Measurements from ENCODE around the gene RANBP1.

RANBP1 gene

GRCh38 chr22:20109411-20110358, 6.2 kb upstream of the RANBP1 start:
- DNase-seq: no peak

GRCh38 chr22:20110359-20110985, 5.4 kb upstream of the RANBP1 start:
- DNase-seq: no peak

DNA sequence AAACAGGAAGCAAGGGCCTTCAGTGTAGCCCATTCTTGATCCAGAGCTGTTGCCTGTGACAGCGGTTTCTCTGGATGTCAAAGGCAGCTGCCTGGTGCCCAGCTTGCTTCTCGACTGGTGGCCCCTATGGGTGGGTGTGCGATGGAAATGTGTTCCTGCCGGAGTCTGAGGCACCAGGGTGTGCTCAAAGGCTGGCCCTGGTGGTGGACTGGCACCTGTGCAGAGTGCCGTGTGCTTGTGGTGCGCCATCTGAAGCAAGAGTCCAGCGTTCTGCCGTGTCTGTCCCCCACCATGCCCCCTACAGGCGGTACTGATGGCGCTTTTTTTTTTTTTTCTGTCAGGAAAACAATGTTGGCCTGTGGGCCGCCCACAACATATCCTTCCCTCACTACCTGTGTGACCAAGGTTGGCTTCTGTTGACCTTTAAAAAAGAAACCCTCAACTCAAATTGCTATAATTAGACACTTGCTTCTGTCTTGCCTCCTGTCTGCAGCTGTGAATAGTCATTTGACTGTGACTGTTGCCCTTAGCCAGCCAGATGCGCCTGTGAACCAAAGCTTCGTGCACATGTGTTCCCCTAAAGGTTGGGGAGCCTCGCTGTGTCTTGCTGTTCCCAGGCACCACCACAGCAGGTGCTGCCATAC, 4.7 kb upstream of the RANBP1 start:
- no peak for DNase-seq

- no peak for DNase-seq
Observed at GRCh38 chr22:20111689-20112622, 3.9 kb upstream of the RANBP1 start.

GRCh38 chr22:20112623-20113511, 3.0 kb upstream of the RANBP1 start:
- no peak for DNase-seq

GRCh38 chr22:20113551-20114310, 2.2 kb upstream of the RANBP1 start:
- no peak for DNase-seq

DNA sequence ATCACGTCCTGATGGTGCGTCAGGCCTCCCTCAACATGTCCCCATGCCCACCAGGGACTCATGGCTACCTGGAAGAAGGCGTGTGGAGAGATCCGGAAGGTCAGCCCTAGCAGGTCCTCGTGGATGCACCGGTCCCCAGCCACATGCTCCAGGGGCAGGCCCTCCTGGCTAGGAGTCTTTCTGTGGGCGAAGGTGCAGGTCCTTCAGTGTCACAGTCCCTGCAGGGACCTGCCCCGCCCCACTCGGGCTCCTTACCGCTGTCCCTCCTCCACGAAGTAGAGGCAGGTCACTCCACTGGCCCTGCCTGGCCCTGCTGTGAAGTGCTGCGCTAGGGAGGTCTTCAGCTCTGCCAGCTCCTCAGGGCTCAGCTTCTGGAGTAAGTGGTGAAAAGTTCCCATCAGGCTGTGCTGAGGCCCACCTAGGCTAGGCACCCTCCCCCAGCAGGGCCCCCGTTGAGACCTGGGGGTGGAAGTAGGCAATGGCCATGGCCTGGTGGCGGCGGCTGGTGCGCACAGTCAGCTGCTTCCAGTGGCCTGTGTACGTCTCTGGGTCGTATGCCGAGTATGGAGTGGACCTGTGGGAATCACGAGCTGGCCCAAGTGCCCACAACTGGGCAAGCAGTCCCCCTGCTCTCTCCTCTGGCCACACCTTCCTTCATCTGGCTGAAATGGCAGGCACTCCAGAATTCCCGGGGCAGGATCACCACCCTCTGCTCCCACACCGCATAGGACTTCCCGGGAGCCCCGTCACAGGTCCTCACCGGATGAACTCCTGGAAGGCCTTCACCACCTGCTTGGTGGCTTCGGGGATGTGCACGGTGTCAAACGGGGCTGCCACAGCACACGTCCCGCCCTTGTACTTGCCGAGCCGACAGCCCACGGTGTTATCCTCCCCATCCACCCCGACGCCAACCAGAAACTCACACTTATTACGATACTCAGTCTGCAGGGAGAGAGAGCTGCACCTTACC, 1.1 kb upstream of the RANBP1 start:
- DNase-seq: no peak

- DNase-seq: no peak
Observed at GRCh38 chr22:20116376-20116950, 559 bp downstream of the RANBP1 start.

DNA sequence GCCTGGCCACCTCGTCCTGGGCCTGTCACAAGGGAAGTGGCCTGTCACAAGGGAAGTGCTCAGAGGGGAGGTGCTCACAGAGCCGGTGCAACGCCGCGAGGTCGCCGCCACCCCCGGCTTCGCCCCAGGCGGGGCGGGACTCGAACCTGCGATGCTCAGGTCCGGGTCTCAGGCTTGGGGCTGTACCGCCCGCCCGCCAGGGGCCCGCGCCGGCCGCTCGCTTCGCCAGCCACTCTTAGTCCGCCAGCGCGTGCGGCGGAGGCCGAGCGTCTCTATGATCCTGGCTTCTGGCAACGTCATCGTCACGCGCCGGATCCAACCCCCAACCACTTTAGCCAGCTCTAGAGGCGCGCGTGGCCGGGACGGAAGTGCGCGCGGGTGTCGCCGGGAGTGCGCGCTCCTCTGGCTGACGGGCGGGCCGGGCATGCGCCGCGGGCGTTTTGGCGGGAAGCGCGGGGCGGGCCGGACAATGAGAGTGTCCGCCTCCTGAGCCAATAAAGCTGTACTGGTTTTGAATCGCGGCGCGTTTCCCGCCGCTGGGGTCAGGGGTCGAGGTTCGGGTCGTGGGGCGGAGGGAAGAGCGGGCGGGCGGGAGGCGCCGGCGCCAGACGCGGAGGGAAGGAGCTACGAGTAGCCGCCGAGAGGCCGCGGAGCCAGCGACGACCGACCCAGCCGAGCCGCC, 1.2 kb downstream of the RANBP1 start, which contains the start of gene TRMT2A:
Gene TRMT2A, minus strand, starts transcription at position 276 of the 682 bp plus-strand sequence. CDS start 320 bp downstream, outside the sequence.
- peak; percentile 94 to 99 for DNase-seq

DNA sequence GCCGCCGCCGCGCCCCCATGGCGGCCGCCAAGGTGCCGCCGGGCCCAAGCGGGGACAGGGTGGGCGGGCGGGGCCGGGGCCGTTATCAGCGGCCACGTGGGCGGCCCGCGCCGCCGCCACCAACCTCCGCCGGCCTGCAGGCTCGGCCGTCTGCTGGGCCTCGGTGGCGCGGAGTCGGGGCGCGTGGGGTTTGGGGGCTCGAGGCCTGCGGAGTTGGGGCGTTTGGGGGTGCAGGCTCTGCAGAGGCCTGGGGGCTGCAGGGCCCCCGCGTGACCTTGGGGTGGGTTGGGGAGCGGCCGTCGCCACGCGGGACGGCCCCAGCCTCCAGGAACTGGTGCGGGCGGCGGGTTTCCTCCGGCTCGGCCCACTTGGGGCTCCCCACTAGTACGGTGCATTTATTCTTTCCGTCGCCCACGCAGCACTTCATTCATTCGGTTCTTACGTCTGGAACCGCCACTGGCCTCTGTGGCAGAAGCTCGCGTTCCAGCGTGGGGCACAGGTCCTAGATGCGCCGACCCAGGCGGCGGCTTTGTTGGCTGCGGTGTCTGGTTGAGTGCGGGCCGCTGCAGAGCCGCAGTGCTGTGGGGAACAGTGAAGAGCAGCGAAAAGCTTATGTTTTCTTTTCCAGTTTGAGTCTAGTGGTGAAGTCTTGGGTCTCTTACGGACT, 1.9 kb downstream of the RANBP1 start:
- peak in 1 of 2 experiments; percentile 33 for DNase-seq

DNA sequence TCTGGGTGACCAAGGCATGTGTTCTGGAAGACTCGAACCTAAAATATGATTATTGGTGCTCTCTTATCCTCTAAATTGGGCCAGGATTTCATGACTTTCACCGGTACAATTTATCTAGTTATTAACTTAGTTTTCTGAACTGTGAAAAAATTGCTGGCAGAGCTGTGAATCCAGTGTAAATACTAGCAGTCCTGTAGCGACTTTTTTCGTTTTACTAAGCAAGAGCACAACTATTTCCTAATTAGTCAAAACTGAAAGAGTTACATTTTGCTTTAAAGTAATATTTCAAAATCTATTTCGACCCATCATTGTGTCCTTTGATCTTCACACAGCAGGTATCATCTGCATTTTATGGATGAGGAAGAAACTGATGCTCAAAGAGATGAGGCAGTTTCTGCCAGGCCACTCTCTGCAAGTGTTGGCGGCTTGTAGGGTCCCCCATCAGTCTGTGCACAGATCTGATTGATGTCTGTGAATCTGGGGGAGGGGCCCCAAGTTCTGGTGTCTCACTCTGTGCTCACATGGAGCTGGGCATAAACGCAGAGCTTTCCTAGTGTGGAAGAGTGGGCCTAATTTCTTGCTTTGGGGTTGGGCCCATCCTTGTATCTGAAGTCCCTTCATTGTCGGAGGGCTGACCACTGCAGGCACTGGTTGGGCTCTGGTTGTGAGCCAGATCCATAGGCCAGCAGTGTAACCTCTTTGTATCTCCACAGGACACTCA, 2.6 kb downstream of the RANBP1 start:
- no peak for DNase-seq

DNA sequence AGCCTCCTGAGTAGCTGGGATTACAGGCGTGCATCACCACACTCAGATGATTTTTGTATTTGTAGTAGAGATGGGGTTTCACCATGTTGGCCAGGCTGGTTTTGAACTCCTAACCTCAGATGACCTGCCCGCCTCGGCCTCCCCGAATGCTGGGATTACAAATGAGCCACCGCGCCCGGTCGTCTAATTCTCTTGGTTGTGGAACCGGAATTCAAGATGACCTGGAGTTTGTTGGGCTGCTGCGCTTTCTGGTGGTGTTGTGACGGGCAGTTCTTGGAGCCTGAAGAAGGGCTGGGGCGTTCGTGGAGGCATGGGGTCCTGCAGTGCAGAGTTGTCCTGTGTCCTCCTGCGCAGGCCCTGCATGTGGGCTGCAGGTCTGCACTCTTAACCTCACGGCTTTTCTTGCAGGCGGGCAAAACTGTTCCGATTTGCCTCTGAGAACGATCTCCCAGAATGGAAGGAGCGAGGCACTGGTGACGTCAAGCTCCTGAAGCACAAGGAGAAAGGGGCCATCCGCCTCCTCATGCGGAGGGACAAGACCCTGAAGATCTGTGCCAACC, 6.0 kb downstream of the RANBP1 start:
- DNase-seq: no peak

- DNase-seq: no peak
Observed at GRCh38 chr22:20123366-20124082, 7.6 kb downstream of the RANBP1 start.

GRCh38 chr22:20124083-20124787, 8.3 kb downstream of the RANBP1 start:
- DNase-seq: no peak
